HPDE6-E6E7 (cell line): ENCODE data around the gene CEP135.
A peak's percentile ranks its signal among the peaks of the same experiment; 100 is the strongest.
"Not testable (repeated sequence)": the region's sequence is repeated elsewhere in the genome, so short reads cannot be mapped to it uniquely, and the experiment has no call there.

Experiments
- DNase-seq: peaks from one replicate; pipeline ENCODE4 v3.0.0; 2011; ENCODE audit warnings: missing footprints; ENCODE audit errors: extremely low spot score

CEP135 gene

GRCh38 chr4:55947254-55947882 is 1.4 kb upstream of the CEP135 start:
- no peak for DNase-seq

GRCh38 chr4:55947912-55948725 is 626 bp upstream of the CEP135 start:
- peak; percentile 43 for DNase-seq

- DNase-seq: no peak
Observed at GRCh38 chr4:55949482-55949802, 697 bp downstream of the CEP135 start.

- no peak for DNase-seq
Observed at GRCh38 chr4:55951191-55951922, 2.6 kb downstream of the CEP135 start.

GRCh38 chr4:55955710-55956109 is 7.0 kb downstream of the CEP135 start:
- DNase-seq: no peak

- no peak for DNase-seq
Observed at GRCh38 chr4:55959655-55960054, 10.9 kb downstream of the CEP135 start.

GRCh38 chr4:55964046-55964445 is 15.3 kb downstream of the CEP135 start:
- DNase-seq: no peak

- DNase-seq: no peak
Observed at GRCh38 chr4:55965585-55965984, 16.8 kb downstream of the CEP135 start.

- not testable (repeated sequence) for DNase-seq
Observed at GRCh38 chr4:55966324-55966723, 17.6 kb downstream of the CEP135 start.

- no peak for DNase-seq
Observed at GRCh38 chr4:55967376-55967775, 18.6 kb downstream of the CEP135 start.

GRCh38 chr4:55973650-55974049 is 24.9 kb downstream of the CEP135 start:
- DNase-seq: no peak

- no peak for DNase-seq
Observed at GRCh38 chr4:55977811-55978210, 29.1 kb downstream of the CEP135 start.

- DNase-seq: no peak
Observed at GRCh38 chr4:55979562-55979961, 30.8 kb downstream of the CEP135 start.

GRCh38 chr4:55980725-55981124 is 32.0 kb downstream of the CEP135 start:
- DNase-seq: no peak

GRCh38 chr4:55982976-55983375 is 34.2 kb downstream of the CEP135 start:
- DNase-seq: no peak

GRCh38 chr4:55989766-55990165 is 41.0 kb downstream of the CEP135 start:
- DNase-seq: no peak

- DNase-seq: no peak
Observed at GRCh38 chr4:55993994-55994663, 45.4 kb downstream of the CEP135 start.

- DNase-seq: no peak
Observed at GRCh38 chr4:55996646-55997045, 47.9 kb downstream of the CEP135 start.

GRCh38 chr4:56003606-56004005 is 54.9 kb downstream of the CEP135 start:
- no peak for DNase-seq

- DNase-seq: no peak
Observed at GRCh38 chr4:56004235-56004634, 55.5 kb downstream of the CEP135 start.

- no peak for DNase-seq
Observed at GRCh38 chr4:56007154-56007553, 58.4 kb downstream of the CEP135 start.

- DNase-seq: no peak
Observed at GRCh38 chr4:56008206-56008605, 59.5 kb downstream of the CEP135 start.
